ENCODE data around the gene SPR. TPM values are rescaled to one million over a fixed set of nuclear protein-coding genes. Genes with fewer than 3 reads are reported as not detected.
A peak's percentile ranks its signal among the peaks of the same experiment; 100 is the strongest.

Gene SPR
- polyA plus RNA-seq, 6 donors from 2014 or later: not detected

DNA sequence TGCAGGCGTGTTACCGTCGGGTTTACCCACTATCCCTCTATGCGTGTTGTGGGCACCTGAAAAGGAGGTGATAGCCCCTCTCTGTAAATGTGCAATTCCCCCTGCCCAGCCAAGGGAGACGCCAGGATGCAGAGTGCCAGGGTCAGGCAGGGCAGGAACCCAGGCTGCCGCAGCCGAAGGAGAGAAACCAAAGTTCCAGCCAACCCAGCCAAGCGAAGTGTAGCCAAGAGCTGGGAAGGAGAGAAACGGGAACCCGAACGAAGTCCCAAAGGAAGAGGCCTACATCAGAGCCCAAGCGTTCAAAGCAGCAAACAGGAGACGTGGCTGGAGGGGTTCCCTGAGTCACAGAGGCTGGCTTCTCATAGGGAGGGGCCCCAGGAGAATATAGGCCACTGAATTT lies 24.2 kb upstream of the SPR start:
- no peak for DNase-seq
- no peak overlapping the region for H3K27ac Mint-ChIP-seq
- H3K4me3 Mint-ChIP-seq: peak overlapping the region in 2 of 8 donors; percentile 29 to 83
- H3K27me3 Mint-ChIP-seq: peaks cover 31 to 61% (median 45%) of the 10 kb centered on the region in 3 donors
- H3K4me1 Mint-ChIP-seq: peaks cover 6 to 12% (median 6%) of the 10 kb centered on the region in 3 donors
- no peaks in the 10 kb centered on the region for H3K36me3 Mint-ChIP-seq
- H3K9me3 Mint-ChIP-seq: peaks cover 0 to 2% (median 0%) of the 10 kb centered on the region in 7 donors
- ATAC-seq (ENCODE audit: low read depth in 2 of 2): no peak

DNA sequence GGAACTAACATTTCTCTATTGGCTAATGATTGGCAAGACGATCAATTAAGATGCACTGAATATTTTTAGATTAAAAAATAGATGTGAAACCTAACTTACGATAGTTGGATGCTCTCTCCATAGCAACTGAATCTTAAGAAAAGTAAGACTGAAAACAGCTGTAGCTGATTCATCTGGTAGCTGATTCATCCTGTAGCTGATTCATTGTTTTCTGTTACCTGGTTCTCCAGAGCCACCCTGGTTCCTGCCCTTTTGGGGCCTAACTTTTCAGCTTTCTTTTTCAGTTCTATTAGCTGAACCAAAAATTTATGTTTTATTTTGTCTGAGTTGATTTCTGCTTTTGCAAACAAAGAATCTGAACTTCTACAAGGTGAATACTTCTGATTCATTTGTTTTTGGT lies 22.7 kb upstream of the SPR start:
- ATAC-seq (ENCODE audit: low read depth in 2 of 2) (no peak), DNase-seq (no peak)
- H3K9me3 Mint-ChIP-seq: no peaks in the 10 kb centered on the region
- H3K27me3 Mint-ChIP-seq: peaks cover 32 to 68% (median 45%) of the 10 kb centered on the region in 3 donors
- H3K27ac Mint-ChIP-seq: no peak overlapping the region
- H3K4me1 Mint-ChIP-seq: peaks cover 6 to 12% (median 6%) of the 10 kb centered on the region in 3 donors
- no peaks in the 10 kb centered on the region for H3K36me3 Mint-ChIP-seq
- H3K4me3 Mint-ChIP-seq: no peak overlapping the region

DNA sequence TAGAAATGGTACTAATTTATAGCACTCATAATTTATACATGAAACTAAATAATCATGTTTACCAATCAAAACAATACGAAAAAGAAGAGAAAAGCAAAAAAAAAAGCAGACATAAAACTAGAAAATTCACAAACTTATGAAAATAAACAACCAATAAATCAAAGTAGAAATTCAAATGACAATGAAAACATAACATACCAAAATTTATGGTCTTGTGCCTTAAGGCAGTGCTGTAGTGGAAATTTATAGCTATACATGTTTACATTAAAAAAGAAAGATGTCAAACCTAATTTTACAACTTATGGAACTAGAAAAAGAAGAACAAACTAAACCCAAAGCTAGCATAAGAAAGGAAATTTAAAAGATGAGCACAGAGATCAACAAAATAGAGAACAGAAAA lies 16.1 kb upstream of the SPR start:
- no peak for DNase-seq
- Mint-ChIP-seq H3K4me1 (no peaks in the 10 kb centered on the region), H3K27me3 (peaks cover 34 to 52% (median 35%) of the 10 kb centered on the region in 3 donors), H3K36me3 (no peaks in the 10 kb centered on the region), H3K9me3 (peaks cover 0 to 21% (median 9%) of the 10 kb centered on the region in 7 donors), H3K27ac (no peak overlapping the region), H3K4me3 (peak overlapping the region in 1 of 8 donors; percentile 7)
- no peak for ATAC-seq (ENCODE audit: low read depth in 2 of 2)

DNA sequence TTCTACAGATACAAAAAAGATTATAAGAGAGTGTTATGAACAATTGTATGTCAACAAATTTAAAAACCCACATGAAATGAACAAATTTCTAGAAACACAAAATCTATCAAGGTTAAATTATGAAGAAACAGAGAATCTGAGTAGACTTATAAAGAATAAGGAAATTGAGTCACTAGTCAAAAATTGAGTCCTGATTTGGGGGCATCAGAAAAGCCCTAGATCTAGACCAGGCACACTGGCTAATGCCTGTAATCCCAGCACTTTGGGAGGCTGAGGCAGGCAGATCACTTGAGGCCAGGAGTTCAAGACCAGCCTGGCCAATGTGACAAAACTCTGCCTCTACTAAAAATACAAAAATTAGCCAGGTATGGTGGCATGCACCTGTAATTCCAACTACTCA lies 15.3 kb upstream of the SPR start:
- Mint-ChIP-seq H3K4me3 (no peak overlapping the region), H3K27ac (no peak overlapping the region), H3K27me3 (peaks cover 29 to 47% (median 37%) of the 10 kb centered on the region in 3 donors), H3K36me3 (no peaks in the 10 kb centered on the region), H3K4me1 (no peaks in the 10 kb centered on the region), H3K9me3 (peaks cover 0 to 21% (median 9%) of the 10 kb centered on the region in 7 donors)
- ATAC-seq (ENCODE audit: low read depth in 2 of 2): no peak
- DNase-seq: no peak

DNA sequence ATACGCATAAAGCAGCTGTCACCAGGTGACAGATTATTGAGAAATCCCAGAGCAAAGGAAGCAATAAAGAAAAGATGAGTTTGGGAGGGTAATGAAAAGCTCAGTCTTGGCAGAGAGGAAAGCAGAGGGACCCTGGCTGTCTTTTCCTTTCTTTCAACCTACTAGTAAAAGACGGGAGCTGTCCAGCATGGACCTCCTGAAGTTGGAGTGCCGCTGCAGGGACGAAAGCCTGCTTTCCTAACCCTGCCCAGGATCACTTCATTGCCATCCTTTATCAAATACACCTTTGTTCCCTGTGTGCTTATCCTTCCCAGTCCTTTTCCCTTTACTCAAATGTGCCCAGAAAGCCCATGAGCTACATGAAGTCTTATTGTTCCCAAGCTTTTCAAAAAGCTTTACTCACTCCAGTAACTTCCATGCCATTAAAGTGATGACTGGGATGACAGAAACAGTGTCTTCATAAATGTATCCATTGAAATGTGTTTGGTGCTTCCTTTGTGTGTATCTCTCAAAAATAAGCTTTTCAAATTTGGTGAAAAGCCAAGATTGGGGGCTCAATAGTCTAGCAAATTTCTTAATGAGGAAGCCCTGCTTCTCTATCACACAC lies 3.7 kb upstream of the SPR start:
- no peak overlapping the region for H3K27ac Mint-ChIP-seq
- ATAC-seq (ENCODE audit: low read depth in 2 of 2) (no peak), DNase-seq (no peak)
- H3K36me3 Mint-ChIP-seq: peaks cover 0 to 7% of the 10 kb centered on the region in 2 donors
- peaks cover 59 to 74% (median 64%) of the 10 kb centered on the region in 3 donors for H3K27me3 Mint-ChIP-seq
- peaks cover 0 to 7% (median 0%) of the 10 kb centered on the region in 7 donors for H3K9me3 Mint-ChIP-seq
- peaks cover 10 to 13% (median 12%) of the 10 kb centered on the region in 3 donors for H3K4me1 Mint-ChIP-seq
- peak overlapping the region in 1 of 8 donors; percentile 23 for H3K4me3 Mint-ChIP-seq

DNA sequence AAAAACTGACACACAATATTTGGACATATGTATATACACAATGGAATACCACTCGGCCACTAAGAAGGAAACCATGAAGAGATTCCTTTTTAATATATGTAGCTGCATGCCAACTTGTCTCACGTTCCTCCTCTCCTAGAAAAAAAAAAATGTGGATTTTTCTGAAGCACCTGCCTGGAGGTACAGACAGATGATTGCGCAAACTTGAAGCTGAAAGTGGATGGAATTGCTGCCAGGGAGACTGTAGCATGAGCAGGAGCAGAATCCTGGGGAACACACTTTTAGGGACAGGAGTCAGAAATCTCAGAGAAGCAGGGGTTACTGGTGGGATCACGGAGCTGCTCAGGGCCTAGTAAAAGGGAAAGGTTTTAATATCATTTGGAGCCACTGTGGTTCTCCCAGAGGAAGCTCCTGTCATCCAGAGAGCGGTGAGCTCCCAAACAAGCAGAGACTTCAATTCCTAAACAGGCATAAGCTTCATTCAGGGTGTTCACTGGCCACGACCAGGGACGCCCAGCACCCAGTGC lies 640 bp upstream of the SPR start:
- H3K4me1 Mint-ChIP-seq: peaks cover 10 to 17% (median 14%) of the 10 kb centered on the region in 3 donors
- peak overlapping the region; percentile 67 to 89 (median 78) for H3K4me3 Mint-ChIP-seq
- H3K27ac Mint-ChIP-seq: no peak overlapping the region
- peaks cover 61 to 88% (median 69%) of the 10 kb centered on the region in 3 donors for H3K27me3 Mint-ChIP-seq
- DNase-seq (no peak), ATAC-seq (ENCODE audit: low read depth in 2 of 2) (no peak)
- peaks cover 0 to 7% (median 0%) of the 10 kb centered on the region in 7 donors for H3K9me3 Mint-ChIP-seq
- H3K36me3 Mint-ChIP-seq: peaks cover 0 to 14% of the 10 kb centered on the region in 2 donors

DNA sequence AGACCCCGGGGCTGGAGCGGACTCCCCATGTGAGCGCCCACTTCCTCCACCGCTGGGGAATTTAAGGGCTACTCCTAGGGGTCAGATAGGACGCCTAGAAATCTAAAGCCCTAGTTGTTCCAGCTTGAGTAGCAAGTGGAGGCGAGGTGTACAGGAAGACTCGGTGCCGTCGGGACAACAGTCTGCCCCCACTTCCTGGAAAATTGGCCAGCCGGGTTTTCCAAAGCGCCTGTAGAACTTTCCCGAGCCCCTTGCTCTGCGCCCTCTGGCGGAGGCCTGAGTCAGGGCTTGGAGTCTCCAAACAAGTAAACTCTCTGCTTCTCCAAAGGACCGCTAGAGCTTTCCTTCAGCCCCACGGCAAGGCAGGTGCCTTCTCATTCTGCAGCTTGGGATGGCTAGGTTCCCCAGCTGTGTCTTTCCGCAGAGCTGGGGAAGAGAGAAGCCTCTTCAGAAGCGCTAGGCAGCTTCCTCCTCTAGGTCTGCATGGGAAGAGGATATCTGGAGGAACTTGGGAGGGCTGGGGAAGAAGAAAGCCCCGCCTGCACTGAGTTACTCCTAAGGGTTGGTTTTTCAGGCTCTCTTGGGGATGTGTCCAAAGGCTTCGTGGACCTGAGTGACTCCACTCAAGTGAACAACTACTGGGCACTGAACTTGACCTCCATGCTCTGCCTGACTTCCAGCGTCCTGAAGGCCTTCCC lies 681 bp downstream of the SPR start:
- Mint-ChIP-seq H3K36me3 (peaks cover 0 to 8% of the 10 kb centered on the region in 2 donors), H3K27me3 (peaks cover 55 to 86% (median 62%) of the 10 kb centered on the region in 3 donors), H3K4me1 (peaks cover 10 to 17% (median 14%) of the 10 kb centered on the region in 3 donors), H3K27ac (no peak overlapping the region), H3K4me3 (peak overlapping the region; percentile 73 to 89 (median 82)), H3K9me3 (peaks cover 0 to 4% (median 0%) of the 10 kb centered on the region in 7 donors)
- ATAC-seq (ENCODE audit: low read depth in 2 of 2) (peak; percentile 44 to 45), DNase-seq (peak; percentile 27)

DNA sequence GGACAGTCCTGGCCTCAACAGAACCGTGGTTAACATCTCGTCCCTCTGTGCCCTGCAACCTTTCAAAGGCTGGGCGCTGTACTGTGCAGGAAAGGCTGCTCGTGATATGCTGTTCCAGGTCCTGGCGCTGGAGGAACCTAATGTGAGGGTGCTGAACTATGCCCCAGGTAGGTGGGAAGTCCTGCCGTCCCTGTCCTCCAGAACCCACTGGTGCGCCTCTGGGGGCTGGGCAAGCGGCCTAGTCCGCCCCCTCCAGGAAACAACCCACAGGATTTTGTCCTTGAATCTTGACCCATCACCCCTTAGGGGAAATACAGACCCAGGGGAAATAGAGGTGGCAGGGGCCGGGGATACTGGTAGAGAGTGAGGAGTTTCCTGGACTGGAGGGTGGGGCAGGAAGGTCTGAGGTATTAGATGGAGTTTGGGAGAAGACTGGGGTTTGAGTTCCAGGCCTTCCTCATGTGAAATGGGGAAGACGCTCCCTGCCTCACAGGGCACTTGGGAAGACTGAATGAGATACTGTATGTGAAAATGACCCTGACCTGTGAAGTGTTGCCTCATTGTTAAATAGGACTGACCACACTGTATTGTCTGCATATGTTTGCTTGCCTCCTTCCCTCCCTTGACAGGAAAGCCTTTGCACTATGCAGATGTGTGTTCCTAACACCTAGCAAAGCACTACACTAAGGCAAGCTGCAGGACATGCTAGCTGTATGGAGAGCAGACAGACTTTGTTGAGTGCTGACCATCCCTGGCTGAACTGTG lies 1.4 kb downstream of the SPR start:
- no peak overlapping the region for H3K27ac Mint-ChIP-seq

DNA sequence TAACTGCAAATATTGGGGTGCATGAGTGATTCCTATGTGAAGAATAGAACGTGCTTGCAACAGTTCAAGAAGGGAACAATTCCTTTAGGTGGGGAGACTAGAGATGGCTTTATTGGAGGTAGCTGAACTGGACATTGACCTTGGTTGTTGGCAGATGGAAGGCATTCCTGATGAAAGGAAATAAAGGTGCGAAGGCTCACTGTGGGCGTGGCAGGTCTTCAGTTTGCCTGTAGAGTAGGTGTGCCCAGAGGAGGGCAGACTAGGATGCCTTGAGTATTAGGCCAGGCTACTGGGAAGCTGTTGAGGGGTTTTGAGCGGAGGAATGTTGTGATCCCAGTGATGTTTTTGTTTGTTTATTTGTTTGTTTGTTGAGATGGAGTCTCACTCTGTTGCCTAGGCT lies 2.8 kb downstream of the SPR start:
- no peak for ATAC-seq (ENCODE audit: low read depth in 2 of 2)
- H3K9me3 Mint-ChIP-seq: no peaks in the 10 kb centered on the region
- no peak overlapping the region for H3K27ac Mint-ChIP-seq
- H3K27me3 Mint-ChIP-seq: peaks cover 48 to 89% (median 60%) of the 10 kb centered on the region in 3 donors
- peaks cover 10 to 20% (median 17%) of the 10 kb centered on the region in 3 donors for H3K4me1 Mint-ChIP-seq
- no peak overlapping the region for H3K4me3 Mint-ChIP-seq
- DNase-seq: no peak
- H3K36me3 Mint-ChIP-seq: peaks cover 0 to 8% of the 10 kb centered on the region in 2 donors

More for the DNA sequence above, 1.4 kb downstream of the SPR start:
- ATAC-seq (ENCODE audit: low read depth in 2 of 2): no peak
- peaks cover 0 to 4% (median 0%) of the 10 kb centered on the region in 7 donors for H3K9me3 Mint-ChIP-seq
- H3K27me3 Mint-ChIP-seq: peaks cover 48 to 88% (median 58%) of the 10 kb centered on the region in 3 donors
- H3K4me3 Mint-ChIP-seq: peak overlapping the region in 5 of 8 donors; percentile 16 to 89 (median 83)
- DNase-seq: no peak
- H3K4me1 Mint-ChIP-seq: peaks cover 10 to 19% (median 17%) of the 10 kb centered on the region in 3 donors
- peaks cover 0 to 8% of the 10 kb centered on the region in 2 donors for H3K36me3 Mint-ChIP-seq

DNA sequence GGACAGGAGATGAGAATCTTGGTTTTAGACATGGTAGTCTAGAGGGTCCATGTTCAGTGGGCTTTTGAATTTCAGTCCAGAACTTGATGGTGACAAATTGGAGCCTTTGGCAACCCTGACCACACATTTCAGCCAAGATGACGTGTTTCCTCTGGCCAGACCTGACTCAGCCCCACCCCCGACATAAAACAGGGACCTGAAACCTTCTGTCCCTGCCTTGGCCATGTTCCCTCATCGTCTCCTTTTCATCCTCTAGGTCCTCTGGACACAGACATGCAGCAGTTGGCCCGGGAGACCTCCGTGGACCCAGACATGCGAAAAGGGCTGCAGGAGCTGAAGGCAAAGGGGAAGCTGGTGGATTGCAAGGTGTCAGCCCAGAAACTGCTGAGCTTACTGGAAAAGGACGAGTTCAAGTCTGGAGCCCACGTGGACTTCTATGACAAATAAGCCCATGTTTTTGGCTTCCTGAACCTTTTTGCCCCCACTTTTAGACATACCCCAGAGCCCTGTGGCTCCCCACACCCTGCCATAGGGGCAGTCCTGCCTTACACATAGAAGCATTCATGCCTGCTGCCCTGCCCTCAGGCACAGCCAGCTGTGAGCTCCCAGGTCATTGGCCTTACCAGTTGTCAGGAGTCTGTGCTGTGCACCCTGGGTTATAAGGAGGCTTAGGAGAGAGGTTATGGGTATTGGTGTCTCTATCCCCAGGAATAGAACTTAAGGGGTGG lies 4.0 kb downstream of the SPR start:
- peaks cover 0 to 8% of the 10 kb centered on the region in 2 donors for H3K36me3 Mint-ChIP-seq
- no peaks in the 10 kb centered on the region for H3K9me3 Mint-ChIP-seq
- peaks cover 45 to 90% (median 65%) of the 10 kb centered on the region in 3 donors for H3K27me3 Mint-ChIP-seq
- no peak overlapping the region for H3K4me3 Mint-ChIP-seq
- H3K4me1 Mint-ChIP-seq: peaks cover 10 to 24% (median 23%) of the 10 kb centered on the region in 3 donors
- DNase-seq (no peak), ATAC-seq (ENCODE audit: low read depth in 2 of 2) (no peak)
- H3K27ac Mint-ChIP-seq: no peak overlapping the region

DNA sequence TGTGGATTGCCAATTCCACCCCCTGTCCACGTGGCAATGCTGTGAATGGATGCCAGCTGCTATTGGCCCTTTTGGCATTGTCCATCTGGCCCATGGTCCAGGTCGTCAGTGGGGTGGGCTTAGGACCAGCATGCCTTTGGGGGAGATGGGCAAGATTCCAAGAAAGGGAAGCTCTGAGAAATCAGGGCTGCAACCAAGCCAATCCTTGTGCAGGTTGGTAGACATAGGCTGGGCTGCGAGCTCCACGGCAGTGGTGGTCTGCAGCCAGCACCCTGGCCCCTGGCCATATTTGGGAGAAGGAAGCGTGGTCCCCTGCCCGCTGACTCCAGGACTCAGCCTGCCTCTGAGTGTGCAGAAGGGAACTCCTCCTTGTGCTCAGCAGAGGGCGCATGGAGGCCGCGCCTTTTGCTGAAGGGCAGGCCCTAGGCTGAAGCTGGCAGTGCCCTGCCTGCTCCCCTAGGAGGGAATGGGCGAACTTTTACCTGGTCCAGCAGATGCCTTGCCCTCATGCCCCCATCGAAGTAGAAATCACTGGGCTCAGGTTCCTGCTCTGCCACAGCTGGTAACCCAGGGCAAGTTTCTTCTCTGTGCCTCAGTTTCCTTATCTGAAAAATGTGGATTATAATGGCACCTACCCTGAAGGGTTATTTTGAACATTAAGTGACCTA lies 5.4 kb downstream of the SPR start:
- Mint-ChIP-seq H3K27me3 (peaks cover 51 to 95% (median 69%) of the 10 kb centered on the region in 3 donors), H3K9me3 (no peaks in the 10 kb centered on the region), H3K4me3 (no peak overlapping the region), H3K36me3 (peaks cover 0 to 8% of the 10 kb centered on the region in 2 donors), H3K27ac (no peak overlapping the region), H3K4me1 (peaks cover 4 to 20% (median 17%) of the 10 kb centered on the region in 3 donors)
- DNase-seq (peak; percentile 29), ATAC-seq (ENCODE audit: low read depth in 2 of 2) (peak; percentile 76 to 78)
